MM.1S (cell line): Measurements from ENCODE around the gene ZNF441.
A peak's percentile ranks its signal among the peaks of the same experiment; 100 is the strongest.

Experiments
- DNase-seq: peaks from one replicate; pipeline ENCODE4 v3.0.0-alpha.2; 2015
- H2AFZ ChIP-seq: fragments of 300-600 bp; sonication (generic); 2 replicates; pipeline ENCODE4 v1.6.0; 2016; ENCODE audit warnings: antibody characterized with exemption, low read length
- H3F3A ChIP-seq: fragments of 300-600 bp; sonication (generic); 2 replicates; pipeline ENCODE4 v1.6.1; 2016; ENCODE audit warnings: mild to moderate bottlenecking, antibody characterized with exemption, low read length, moderate library complexity, mixed read lengths; ENCODE audit not compliant: insufficient read depth
- H3K27ac ChIP-seq: fragments of 300-600 bp; sonication (generic); 2 replicates; pipeline ENCODE4 v1.5.1; 2016; ENCODE audit warnings: mild to moderate bottlenecking, low read length
- H3K27me3 ChIP-seq: fragments of 300-600 bp; sonication (generic); replicated peaks from 2 replicates; pipeline ENCODE4 v1.6.0; 2016; ENCODE audit warnings: low read length; ENCODE audit not compliant: insufficient read depth
- H3K36me3 ChIP-seq: fragments of 300-600 bp; sonication (generic); replicated peaks from 2 replicates; pipeline ENCODE4 v1.6.1; 2016; ENCODE audit warnings: mild to moderate bottlenecking, low read length, mixed read lengths; ENCODE audit not compliant: insufficient read depth
- H3K4me1 ChIP-seq: fragments of 300-600 bp; sonication (generic); 2 replicates; pipeline ENCODE4 v1.6.1; 2016; ENCODE audit warnings: low read length, mixed read lengths
- H3K4me2 ChIP-seq: fragments of 300-600 bp; sonication (generic); 2 replicates; pipeline ENCODE4 v1.6.0; 2016; ENCODE audit warnings: low read depth, low read length
- H3K4me3 ChIP-seq: fragments of 300-600 bp; sonication (generic); 2 replicates; pipeline ENCODE4 v1.5.1; 2016; ENCODE audit warnings: low read length, mixed read lengths
- H3K79me2 ChIP-seq: fragments of 300-600 bp; sonication (generic); 2 replicates; pipeline ENCODE4 v1.6.1; 2016; ENCODE audit warnings: mixed run types, low read length, mixed read lengths
- H3K9ac ChIP-seq: fragments of 300-600 bp; sonication (generic); 2 replicates; pipeline ENCODE4 v1.6.1; 2016; ENCODE audit warnings: low read length, mixed read lengths
- H3K9me2 ChIP-seq: fragments of 300-600 bp; sonication (generic); replicated peaks from 2 replicates; pipeline ENCODE4 v1.6.1; 2016; ENCODE audit warnings: mild to moderate bottlenecking, low read length, mixed read lengths; ENCODE audit not compliant: insufficient read depth
- H3K9me3 ChIP-seq: fragments of 300-600 bp; sonication (generic); replicated peaks from 2 replicates; pipeline ENCODE4 v1.6.1; 2016; ENCODE audit warnings: mild to moderate bottlenecking, low read length, mixed read lengths; ENCODE audit not compliant: insufficient read depth
- H4K20me1 ChIP-seq: fragments of 300-600 bp; sonication (generic); 2 replicates; pipeline ENCODE4 v1.6.1; 2016; ENCODE audit warnings: mild to moderate bottlenecking, low read length, moderate library complexity, mixed read lengths; ENCODE audit not compliant: insufficient read depth
- EZH2 ChIP-seq: fragments of 300-600 bp; sonication (generic); optimal IDR thresholded peaks from 2 replicates; pipeline ENCODE3; 2017; ENCODE audit warnings: low read depth, mild to moderate bottlenecking, antibody characterized with exemption, low read length, mixed read lengths
- EZH2phosphoT487 ChIP-seq: fragments of 300-600 bp; sonication (generic); IDR thresholded peaks from 2 replicates; pipeline ENCODE4 v1.6.1; 2018; ENCODE audit warnings: antibody characterized with exemption, low read length
- TF ChIP-seq, protein P1 (sequence below): fragments of 300-600 bp; sonication (generic); IDR thresholded peaks from 2 replicates; pipeline ENCODE4 v1.5.1; 2016; ENCODE audit warnings: antibody characterized with exemption, low read length, mixed read lengths

Gene ZNF441

GRCh38 chr19:11784356-11784755 lies 17.6 kb downstream of the ZNF441 start:
- DNase-seq: no peak
- no peaks in the 10 kb centered on the region for H4K20me1 ChIP-seq
- 0 out of 2 replicates have a peak, but pooled peaks cover 3% of the 10 kb centered on the region for H3K9me3 ChIP-seq
- H3K9ac ChIP-seq: no peak overlapping the region
- H3K4me2 ChIP-seq: no peak overlapping the region
- no peak overlapping the region for H2AFZ ChIP-seq
- H3K27ac ChIP-seq: no peak overlapping the region
- H3K4me3 ChIP-seq: no peak overlapping the region
- TF ChIP-seq EZH2 (no peak), EZH2phosphoT487 (no peak)
- TF ChIP-seq, protein P1, sequence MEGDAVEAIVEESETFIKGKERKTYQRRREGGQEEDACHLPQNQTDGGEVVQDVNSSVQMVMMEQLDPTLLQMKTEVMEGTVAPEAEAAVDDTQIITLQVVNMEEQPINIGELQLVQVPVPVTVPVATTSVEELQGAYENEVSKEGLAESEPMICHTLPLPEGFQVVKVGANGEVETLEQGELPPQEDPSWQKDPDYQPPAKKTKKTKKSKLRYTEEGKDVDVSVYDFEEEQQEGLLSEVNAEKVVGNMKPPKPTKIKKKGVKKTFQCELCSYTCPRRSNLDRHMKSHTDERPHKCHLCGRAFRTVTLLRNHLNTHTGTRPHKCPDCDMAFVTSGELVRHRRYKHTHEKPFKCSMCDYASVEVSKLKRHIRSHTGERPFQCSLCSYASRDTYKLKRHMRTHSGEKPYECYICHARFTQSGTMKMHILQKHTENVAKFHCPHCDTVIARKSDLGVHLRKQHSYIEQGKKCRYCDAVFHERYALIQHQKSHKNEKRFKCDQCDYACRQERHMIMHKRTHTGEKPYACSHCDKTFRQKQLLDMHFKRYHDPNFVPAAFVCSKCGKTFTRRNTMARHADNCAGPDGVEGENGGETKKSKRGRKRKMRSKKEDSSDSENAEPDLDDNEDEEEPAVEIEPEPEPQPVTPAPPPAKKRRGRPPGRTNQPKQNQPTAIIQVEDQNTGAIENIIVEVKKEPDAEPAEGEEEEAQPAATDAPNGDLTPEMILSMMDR: no peak
- H3K27me3 ChIP-seq: no peaks in the 10 kb centered on the region
- H3K79me2 ChIP-seq: no peaks in the 10 kb centered on the region
- H3K36me3 ChIP-seq: peaks cover 30% of the 10 kb centered on the region
- no peaks in the 10 kb centered on the region; the same call in 1 of the 2 replicates for H3F3A ChIP-seq
- H3K4me1 ChIP-seq: no peaks in the 10 kb centered on the region
- no peaks in the 10 kb centered on the region for H3K9me2 ChIP-seq

GRCh38 chr19:11787536-11787935 lies 20.7 kb downstream of the ZNF441 start:
- peaks cover 4% of the 10 kb centered on the region for H3K36me3 ChIP-seq
- no peaks in the 10 kb centered on the region for H3K9me2 ChIP-seq
- no peak overlapping the region for H2AFZ ChIP-seq
- H3K27ac ChIP-seq: no peak overlapping the region
- H3K4me2 ChIP-seq: no peak overlapping the region
- H3K4me1 ChIP-seq: no peaks in the 10 kb centered on the region
- no peak overlapping the region for H3K4me3 ChIP-seq
- no peak for TF ChIP-seq EZH2
- TF ChIP-seq, protein P1: no peak
- TF ChIP-seq EZH2phosphoT487: no peak
- no peak overlapping the region for H3K9ac ChIP-seq
- H3K9me3 ChIP-seq: 0 out of 2 replicates have a peak, but pooled peaks cover 4% of the 10 kb centered on the region
- H3K79me2 ChIP-seq: no peaks in the 10 kb centered on the region
- no peaks in the 10 kb centered on the region for H4K20me1 ChIP-seq
- DNase-seq: no peak
- H3F3A ChIP-seq: no peaks in the 10 kb centered on the region; the same call in 1 of the 2 replicates
- H3K27me3 ChIP-seq: no peaks in the 10 kb centered on the region

GRCh38 chr19:11792942-11793341 lies 26.1 kb downstream of the ZNF441 start:
- Histone ChIP-seq H2AFZ (no peak overlapping the region), H3K9me2 (no peaks in the 10 kb centered on the region), H4K20me1 (no peaks in the 10 kb centered on the region), H3K4me1 (peaks cover 5% of the 10 kb centered on the region), H3K4me3 (no peak overlapping the region), H3F3A (peaks cover 1% of the 10 kb centered on the region), H3K9ac (no peak overlapping the region), H3K36me3 (no peaks in the 10 kb centered on the region), H3K27ac (no peak overlapping the region), H3K9me3 (0 out of 2 replicates have a peak, but pooled peaks cover 4% of the 10 kb centered on the region), H3K4me2 (no peak overlapping the region), H3K79me2 (no peaks in the 10 kb centered on the region), H3K27me3 (no peaks in the 10 kb centered on the region)
- no peak for TF ChIP-seq EZH2phosphoT487
- DNase-seq: no peak

- Histone ChIP-seq H3K36me3 (no peaks in the 10 kb centered on the region), H3K9ac (no peak overlapping the region), H3K27me3 (no peaks in the 10 kb centered on the region), H2AFZ (peak overlapping the region; percentile 100), H3K4me2 (peak overlapping the region; percentile 94), H3F3A (peaks cover 7% of the 10 kb centered on the region), H3K9me2 (no peaks in the 10 kb centered on the region), H3K27ac (no peak overlapping the region), H3K79me2 (no peaks in the 10 kb centered on the region), H3K9me3 (no peaks in the 10 kb centered on the region), H3K4me3 (peak overlapping the region; percentile 4; the same call in 1 of the 2 replicates), H4K20me1 (no peaks in the 10 kb centered on the region), H3K4me1 (peaks cover 8% of the 10 kb centered on the region)
- TF ChIP-seq EZH2 (no peak), EZH2phosphoT487 (no peak)
- TF ChIP-seq, protein P1: peak; percentile 90
- peak; percentile 81 for DNase-seq
Measured at GRCh38 chr19:11797491-11797890, 30.7 kb downstream of the ZNF441 start.
